B cell (primary cell): ENCODE measurements around the gene PPARG. TPM values are rescaled to one million over a fixed set of nuclear protein-coding genes. Genes with fewer than 3 reads are reported as not detected.

Source experiments
- ATAC-seq: fragments of 200-7000 bp; cut with Tn5 transposase; one replicate; pipeline ENCODE4 v1.10.0; 2021; ENCODE audit warnings: low read depth, mild to moderate bottlenecking, moderate number of reproducible peaks, moderate library complexity
- CTCF ChIA-PET: fragments of 350-600 bp; sonication (Branson Sonifier 250); formaldehyde crosslinking; loops from one replicate; lab custom pipeline; 2021; ENCODE audit warnings: antibody characterized with exemption, inconsistent platforms; lab: Charles Lee
- POLR2A ChIA-PET: fragments of 350-600 bp; sonication (Branson Sonifier 250); formaldehyde crosslinking; loops from one replicate; lab custom pipeline; 2021; ENCODE audit warnings: antibody characterized with exemption; lab: Charles Lee
- DNase-seq: peaks from one replicate; pipeline ENCODE4 v3.0.0; 2013
- H2AFZ ChIP-seq: 2 replicates; pipeline ENCODE4 v1.6.1; 2012; ENCODE audit warnings: mild to moderate bottlenecking, low read depth, low read length; ENCODE audit not compliant: insufficient read depth, poor library complexity, severe bottlenecking
- H3K27ac ChIP-seq, 2 donors: 1 replicate in 1 of 2; 2 replicates in 1 of 2; pipeline ENCODE4 v1.5.1; 2012 to 2013; ENCODE audit warnings: low read length in 2 of 2, mild to moderate bottlenecking in 2 of 2, moderate library complexity in 1 of 2
- H3K27me3 ChIP-seq, 4 experiments: fragments of 200-600 bp in 1 of 4; sonication (generic) in 1 of 4; replicated peaks in 1 of 4; 1 replicate in 2 of 4; 2 replicates in 2 of 4; pipeline versions ENCODE4 v1.6.1 to v1.7.0; 2013 to 2016; ENCODE audit warnings: low read length in 3 of 4, mild to moderate bottlenecking in 2 of 4, mixed read lengths in 1 of 4, moderate library complexity in 1 of 4; ENCODE audit not compliant: insufficient read depth in 4 of 4, control insufficient read depth in 3 of 4; ENCODE audit errors: control extremely low read depth in 1 of 4
- H3K36me3 ChIP-seq, 2 experiments: replicated peaks in 1 of 2; 1 replicate in 1 of 2; 2 replicates in 1 of 2; pipeline versions ENCODE4 v1.6.1 to v1.7.1; 2013; ENCODE audit warnings: low read length in 1 of 2; ENCODE audit not compliant: insufficient read depth in 2 of 2, control insufficient read depth in 1 of 2; ENCODE audit errors: control extremely low read depth in 1 of 2, extremely low read depth in 1 of 2
- H3K4me1 ChIP-seq, 2 donors: fragments of 200-600 bp in 1 of 2; sonication (generic) in 1 of 2; 1 replicate in 1 of 2; 2 replicates in 1 of 2; pipeline versions ENCODE4 v1.5.1 to v1.6.1; 2013 to 2017; ENCODE audit warnings: low read length in 2 of 2; ENCODE audit not compliant: control insufficient read depth in 2 of 2, insufficient read depth in 2 of 2
- H3K4me2 ChIP-seq: replicated peaks from 2 replicates; pipeline ENCODE3; 2012; ENCODE audit warnings: mild to moderate bottlenecking, low read depth, low read length; ENCODE audit not compliant: poor library complexity, severe bottlenecking
- H3K4me3 ChIP-seq, 5 experiments: fragments of 200-600 bp in 1 of 5; sonication (generic) in 1 of 5; 1 replicate in 3 of 5; 2 replicates in 2 of 5; pipeline versions ENCODE4 v1.5.1 to v1.7.0; 2011 to 2016; ENCODE audit warnings: low read length in 4 of 5, mild to moderate bottlenecking in 4 of 5, low read depth in 2 of 5, control low read depth in 1 of 5, moderate library complexity in 1 of 5; ENCODE audit not compliant: insufficient read depth in 1 of 5; ENCODE audit errors: control extremely low read depth in 1 of 5, extremely low read depth in 1 of 5
- H3K79me2 ChIP-seq: fragments of 200-600 bp; sonication (generic); one replicate; pipeline ENCODE4 v1.6.0; 2016; ENCODE audit warnings: low read length; ENCODE audit not compliant: control insufficient read depth, insufficient read depth
- H3K9ac ChIP-seq: fragments of 200-600 bp; sonication (generic); 2 replicates; pipeline ENCODE4 v1.6.1; 2017; ENCODE audit warnings: mild to moderate bottlenecking, low read length, moderate library complexity
- H3K9me3 ChIP-seq, 3 donors: one replicate each; pipeline versions ENCODE4 v1.6.1 to v1.7.1; 2013; ENCODE audit warnings: low read length in 2 of 3; ENCODE audit not compliant: control insufficient read depth in 2 of 3, insufficient read depth in 1 of 3; ENCODE audit errors: control extremely low read depth in 1 of 3
- H4K20me1 ChIP-seq: 2 replicates; pipeline ENCODE4 v1.6.0; 2012; ENCODE audit warnings: mild to moderate bottlenecking, low read length; ENCODE audit not compliant: insufficient read depth, control insufficient read depth, poor library complexity, severe bottlenecking
- H3K27ac Mint-ChIP-seq: one replicate; pipeline ENCODE4 v1.8.0; 2021; ENCODE audit warnings: mixed read lengths
- H3K27me3 Mint-ChIP-seq: one replicate; pipeline ENCODE4 v1.8.0; 2021; ENCODE audit warnings: mixed read lengths
- H3K4me1 Mint-ChIP-seq: one replicate; pipeline ENCODE4 v1.8.0; 2021; ENCODE audit warnings: mixed read lengths
- H3K4me3 Mint-ChIP-seq: one replicate; pipeline ENCODE4 v1.8.0; 2021; ENCODE audit warnings: mixed read lengths
- H3K9me3 Mint-ChIP-seq: one replicate; pipeline ENCODE4 v1.8.0; 2022; ENCODE audit warnings: mixed read lengths; ENCODE audit not compliant: insufficient read depth
- EZH2 ChIP-seq: IDR thresholded peaks from 2 replicates; pipeline ENCODE4 v1.6.1; 2012; ENCODE audit warnings: borderline replicate concordance, low read depth, mild to moderate bottlenecking, moderate library complexity, low read length; ENCODE audit not compliant: insufficient read depth, poor library complexity, severe bottlenecking
- WGBS: methylation state at CpG from one replicate; pipeline ENCODE4 v1.1.5; 2013; ENCODE audit warnings: missing lambda C conversion rate; ENCODE audit not compliant: insufficient coverage; 5-methylcytosine and 5-hydroxymethylcytosine counted together
- intact Hi-C: fragments of 100-400 bp; cut with micrococcal nuclease; formaldehyde crosslinking; loops from one replicate; pipeline ENCODE4 v1.10.0; 2022
- polyA plus RNA-seq: library from polyadenylated mRNA; depleted of rRNA; stranded (reverse); fragments of >200 nt; gene quantifications from 2 replicates; pipeline ENCODE4 v1.2.3, GENCODE V29; 2012
- total RNA-seq, 2 donors: library from RNA; stranded (reverse); fragments of 120-200 nt in 1 of 2; gene quantifications; 1 replicate in 1 of 2; 2 replicates in 1 of 2; pipeline versions ENCODE4 v1.2.3 to v1.2.4, GENCODE V29; 2013 to 2022
- TF ChIP-seq, protein P1 (sequence below): fragments of 200-600 bp; IDR thresholded peaks from one replicate; pipeline ENCODE4 v1.8.0; 2022; ENCODE audit warnings: antibody characterized with exemption, mild to moderate bottlenecking

PPARG gene
- total and polyA plus RNA-seq, 2 donors (not counting 1 experiment from before 2014, with no cell fraction given) = 0.12 to 0.44 TPM

GRCh38 chr3:12301513-12301912 is 12.6 kb downstream of the PPARG start:
- WGBS = no CpG with 5 or more reads among the region's 1 CpG
- H4K20me1 ChIP-seq = no peaks in the 10 kb centered on the region

DNA sequence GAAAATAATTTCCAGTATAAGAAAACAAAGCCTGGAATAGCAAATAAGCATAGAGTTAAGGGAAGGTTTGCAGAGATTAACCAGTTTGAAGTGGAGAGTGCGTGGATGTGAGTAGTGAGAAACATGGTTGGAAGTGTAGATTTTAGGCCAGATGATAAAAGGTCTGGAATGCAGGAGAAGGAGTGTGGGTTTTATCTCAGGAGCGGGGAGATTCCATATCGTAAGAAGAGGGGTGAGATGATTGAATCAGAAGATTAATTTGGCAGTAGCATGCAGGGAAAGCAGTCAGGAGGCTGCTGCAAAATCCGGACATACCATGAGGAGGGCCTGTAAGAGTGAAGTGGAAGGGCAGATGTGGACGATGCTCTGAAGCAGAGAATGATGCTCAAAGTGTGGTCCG is 13.7 kb downstream of the PPARG start:
- Histone ChIP-seq H3K27me3 (no peaks in the 10 kb centered on the region), H3K27ac (no peak overlapping the region), H2AFZ (no peak overlapping the region), H3K36me3 (no peaks in the 10 kb centered on the region), H3K9me3 (no peaks in the 10 kb centered on the region), H3K9ac (no peak overlapping the region), H3K79me2 (no peaks in the 10 kb centered on the region), H4K20me1 (no peaks in the 10 kb centered on the region), H3K4me2 (no peak overlapping the region), H3K4me3 (no peak overlapping the region), H3K4me1 (no peaks in the 10 kb centered on the region)
- Mint-ChIP-seq H3K9me3 (no peaks in the 10 kb centered on the region), H3K27me3 (peaks cover 28% of the 10 kb centered on the region), H3K27ac (no peak overlapping the region), H3K4me1 (no peaks in the 10 kb centered on the region), H3K4me3 (no peak overlapping the region)
- 100% methylated on average over 6 of the region's 6 CpGs for WGBS
- DNase-seq (no peak), ATAC-seq (no peak)
- POLR2A ChIA-PET = no interaction called here
- CTCF ChIA-PET = no interaction called here
- no peak for TF ChIP-seq EZH2
- TF ChIP-seq, protein P1, sequence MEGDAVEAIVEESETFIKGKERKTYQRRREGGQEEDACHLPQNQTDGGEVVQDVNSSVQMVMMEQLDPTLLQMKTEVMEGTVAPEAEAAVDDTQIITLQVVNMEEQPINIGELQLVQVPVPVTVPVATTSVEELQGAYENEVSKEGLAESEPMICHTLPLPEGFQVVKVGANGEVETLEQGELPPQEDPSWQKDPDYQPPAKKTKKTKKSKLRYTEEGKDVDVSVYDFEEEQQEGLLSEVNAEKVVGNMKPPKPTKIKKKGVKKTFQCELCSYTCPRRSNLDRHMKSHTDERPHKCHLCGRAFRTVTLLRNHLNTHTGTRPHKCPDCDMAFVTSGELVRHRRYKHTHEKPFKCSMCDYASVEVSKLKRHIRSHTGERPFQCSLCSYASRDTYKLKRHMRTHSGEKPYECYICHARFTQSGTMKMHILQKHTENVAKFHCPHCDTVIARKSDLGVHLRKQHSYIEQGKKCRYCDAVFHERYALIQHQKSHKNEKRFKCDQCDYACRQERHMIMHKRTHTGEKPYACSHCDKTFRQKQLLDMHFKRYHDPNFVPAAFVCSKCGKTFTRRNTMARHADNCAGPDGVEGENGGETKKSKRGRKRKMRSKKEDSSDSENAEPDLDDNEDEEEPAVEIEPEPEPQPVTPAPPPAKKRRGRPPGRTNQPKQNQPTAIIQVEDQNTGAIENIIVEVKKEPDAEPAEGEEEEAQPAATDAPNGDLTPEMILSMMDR = no peak
- intact Hi-C loops = no loop called here

More at GRCh38 chr3:12301513-12301912, 12.6 kb downstream of the PPARG start:
- ATAC-seq (no peak), DNase-seq (no peak)
- H3K27ac Mint-ChIP-seq = no peak overlapping the region
- no peak overlapping the region for H2AFZ ChIP-seq
- no peaks in the 10 kb centered on the region for H3K9me3 Mint-ChIP-seq
- H3K4me3 Mint-ChIP-seq = no peak overlapping the region
- peaks cover 28% of the 10 kb centered on the region for H3K27me3 Mint-ChIP-seq
- H3K4me1 ChIP-seq = no peaks in the 10 kb centered on the region
- H3K9ac ChIP-seq = no peak overlapping the region
- ChIA-PET POLR2A (no interaction called here), CTCF (no interaction called here)
- no peaks in the 10 kb centered on the region for H3K27me3 ChIP-seq
- no peaks in the 10 kb centered on the region for H3K4me1 Mint-ChIP-seq
- no peak overlapping the region for H3K4me3 ChIP-seq
- H3K79me2 ChIP-seq = no peaks in the 10 kb centered on the region
- no peaks in the 10 kb centered on the region for H3K9me3 ChIP-seq
- H3K36me3 ChIP-seq = no peaks in the 10 kb centered on the region
- H3K27ac ChIP-seq = no peak overlapping the region
- no peak for TF ChIP-seq EZH2
- TF ChIP-seq, protein P1 = no peak
- no peak overlapping the region for H3K4me2 ChIP-seq
- intact Hi-C loops = no loop called here
